Activated naive CD4-positive, alpha-beta T cell treated with anti-CD3 and anti-CD28 coated beads, Interleukin-2, amount 50 U/mL, for 72 hours (primary cell): Measurements from ENCODE around the gene DYRK1A. TPM values are rescaled to one million over a fixed set of nuclear protein-coding genes. Genes with fewer than 3 reads are reported as not detected.
A peak's percentile ranks its signal among the peaks of the same experiment; 100 is the strongest.

Source experiments
- ATAC-seq, 2 donors: fragments of 150-1000 bp; cut with Tn5 transposase; 2 replicates each; pipeline ENCODE4 v1.10.0; 2021; ENCODE audit warnings: mild to moderate bottlenecking in 2 of 2, moderate library complexity in 2 of 2
- DNase-seq, 2 donors: peaks; one replicate each; pipeline ENCODE4 v3.0.0; 2021 to 2022; ENCODE audit warnings: low spot score in 2 of 2
- H3K27ac Mint-ChIP-seq, 2 donors: one replicate each; pipeline ENCODE4 v1.8.0; 2022; ENCODE audit warnings: mild to moderate bottlenecking in 2 of 2, mixed read lengths in 2 of 2
- H3K36me3 Mint-ChIP-seq, 2 donors: one replicate each; pipeline ENCODE4 v1.8.0; 2022; ENCODE audit warnings: mixed read lengths in 2 of 2
- H3K9me3 Mint-ChIP-seq, 2 donors: one replicate each; pipeline ENCODE4 v1.8.0; 2022; ENCODE audit warnings: mixed read lengths in 2 of 2
- total RNA-seq, 2 donors: library from RNA; stranded (reverse); gene quantifications; one replicate each; pipeline ENCODE4 v1.2.3, GENCODE V29; 2022

The DYRK1A gene
- total RNA-seq, 2 donors from 2014 or later = 65.5 to 87.9 TPM

- H3K9me3 Mint-ChIP-seq = peaks cover 0 to 9% of the 10 kb centered on the region in 2 donors
- no peak for DNase-seq
- ATAC-seq = peak in 1 of 2 donors; percentile 41
- H3K36me3 Mint-ChIP-seq = peaks cover 8 to 39% of the 10 kb centered on the region in 2 donors
- H3K27ac Mint-ChIP-seq = no peak overlapping the region
Observed at GRCh38 chr21:37422382-37422781, 55.8 kb downstream of the DYRK1A start.

DNA sequence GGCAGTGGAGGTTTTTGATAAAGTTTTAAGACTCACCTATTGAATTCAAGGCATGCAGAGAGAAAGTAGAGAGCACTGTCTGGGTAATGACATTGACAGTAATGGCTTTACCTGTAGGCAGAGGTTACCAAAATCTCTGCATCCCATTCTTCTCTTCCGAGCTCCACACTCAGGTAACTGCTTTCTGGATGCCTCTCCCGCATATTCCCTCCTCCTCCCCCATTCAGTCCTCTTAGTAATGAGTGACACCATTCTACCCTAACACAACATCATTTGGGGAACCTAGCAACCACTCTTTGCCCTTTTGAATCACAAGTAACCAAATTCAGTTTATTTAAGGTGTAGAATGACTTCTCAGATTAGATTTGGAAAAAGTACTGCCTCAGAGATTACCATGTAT is 56.5 kb downstream of the DYRK1A start:
- DNase-seq (no peak), ATAC-seq (no peak)
- no peak overlapping the region for H3K27ac Mint-ChIP-seq
- H3K9me3 Mint-ChIP-seq = peaks cover 0 to 9% of the 10 kb centered on the region in 2 donors
- peaks cover 8 to 39% of the 10 kb centered on the region in 2 donors for H3K36me3 Mint-ChIP-seq

- Mint-ChIP-seq H3K36me3 (peaks cover 8 to 46% of the 10 kb centered on the region in 2 donors), H3K9me3 (peaks cover 0 to 9% of the 10 kb centered on the region in 2 donors), H3K27ac (no peak overlapping the region)
- DNase-seq = no peak
- no peak for ATAC-seq
Observed at GRCh38 chr21:37424396-37424795, 57.8 kb downstream of the DYRK1A start.

DNA sequence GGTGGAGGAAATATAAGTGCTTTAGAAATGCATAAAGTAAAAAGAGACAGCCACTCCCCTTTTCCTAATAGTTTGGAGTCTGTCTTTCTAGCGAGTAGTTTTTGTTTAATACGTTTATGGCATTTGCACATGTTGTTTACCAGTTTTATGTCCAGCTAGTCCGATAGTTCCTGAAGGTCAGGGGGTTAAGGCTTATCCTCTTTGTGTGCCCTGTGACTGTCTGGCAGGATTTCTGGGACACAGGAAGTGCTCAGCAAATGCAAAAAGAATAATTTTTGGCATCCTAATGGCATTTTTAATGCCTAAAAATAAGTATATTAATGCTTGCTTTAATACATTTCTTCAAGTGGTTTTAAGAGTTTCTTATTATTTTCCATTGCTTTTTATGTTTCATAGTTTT is 58.4 kb downstream of the DYRK1A start:
- Mint-ChIP-seq H3K36me3 (peaks cover 8 to 46% of the 10 kb centered on the region in 2 donors), H3K27ac (no peak overlapping the region), H3K9me3 (peaks cover 0 to 9% of the 10 kb centered on the region in 2 donors)
- no peak for DNase-seq
- no peak for ATAC-seq

DNA sequence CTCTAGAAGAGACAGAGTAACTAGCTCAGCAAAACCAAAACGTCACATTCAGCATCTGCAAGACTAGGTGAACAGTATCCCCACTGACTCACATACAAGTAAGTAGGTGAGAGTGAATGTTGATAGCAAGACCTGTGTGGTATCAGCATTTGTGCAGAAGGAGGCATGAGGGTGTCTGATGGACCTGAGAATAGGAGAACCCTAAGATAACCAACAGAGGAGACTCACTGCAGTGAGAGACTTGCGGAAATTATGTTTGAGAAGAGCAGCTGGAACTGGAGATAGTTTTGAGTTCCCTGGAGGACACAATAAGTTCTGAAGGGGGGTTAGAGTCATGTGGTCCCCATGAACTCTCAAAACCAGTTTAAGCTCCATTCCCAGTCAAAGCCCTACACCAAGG is 59.1 kb downstream of the DYRK1A start:
- Mint-ChIP-seq H3K36me3 (peaks cover 11 to 46% of the 10 kb centered on the region in 2 donors), H3K9me3 (peaks cover 0 to 9% of the 10 kb centered on the region in 2 donors), H3K27ac (no peak overlapping the region)
- ATAC-seq (no peak), DNase-seq (no peak)

DNA sequence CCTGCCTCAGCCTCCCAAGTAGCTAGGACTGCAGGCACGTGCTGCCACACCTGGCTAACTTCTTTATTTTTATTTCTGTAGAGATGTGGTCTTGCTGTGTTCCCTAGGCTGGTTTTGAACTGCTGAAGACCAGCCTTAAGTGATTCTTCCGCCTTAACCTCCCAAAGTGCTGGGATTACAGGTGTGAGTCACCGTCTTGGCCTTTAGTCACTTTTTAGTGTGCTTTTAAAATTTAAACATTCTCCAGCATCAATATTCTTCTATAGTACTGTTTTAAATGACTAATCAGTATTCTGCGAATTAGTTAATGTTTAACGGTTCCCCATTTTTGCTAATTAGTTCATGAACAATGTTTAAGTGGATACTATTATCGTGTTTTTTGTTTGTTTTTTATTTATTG is 60.6 kb downstream of the DYRK1A start:
- ATAC-seq (no peak), DNase-seq (no peak)
- Mint-ChIP-seq H3K9me3 (peaks cover 0 to 9% of the 10 kb centered on the region in 2 donors), H3K36me3 (peaks cover 17 to 51% of the 10 kb centered on the region in 2 donors), H3K27ac (no peak overlapping the region)

DNA sequence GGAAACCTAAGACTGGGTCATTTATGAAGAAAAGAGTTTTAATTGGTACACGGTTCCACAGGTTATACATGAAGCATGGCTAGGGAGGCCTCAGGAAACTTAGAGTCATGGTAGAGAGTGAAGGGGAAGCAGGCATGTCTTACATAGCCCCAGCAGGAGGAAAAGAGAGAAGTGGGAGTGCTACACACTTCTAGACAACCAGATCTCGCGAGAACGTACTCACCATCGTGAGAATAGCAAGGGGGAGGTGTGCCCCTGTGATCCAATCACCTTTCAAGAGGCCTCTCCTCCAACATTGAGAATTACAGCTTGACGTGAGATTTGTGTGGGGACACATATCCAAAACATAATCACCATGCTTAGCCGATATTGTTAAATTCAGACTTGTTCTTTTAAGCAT is 62.8 kb downstream of the DYRK1A start:
- H3K27ac Mint-ChIP-seq = peak overlapping the region in 1 of 2 donors; percentile 8
- ATAC-seq (no peak), DNase-seq (no peak)
- H3K36me3 Mint-ChIP-seq = peaks cover 17 to 39% of the 10 kb centered on the region in 2 donors
- peaks cover 0 to 9% of the 10 kb centered on the region in 2 donors for H3K9me3 Mint-ChIP-seq

GRCh38 chr21:37430184-37430821 is 63.7 kb downstream of the DYRK1A start:
- ATAC-seq = peak; percentile 46 to 57
- Mint-ChIP-seq H3K36me3 (peaks cover 17 to 39% of the 10 kb centered on the region in 2 donors), H3K9me3 (peaks cover 0 to 9% of the 10 kb centered on the region in 2 donors), H3K27ac (no peak overlapping the region)
- DNase-seq = no peak

DNA sequence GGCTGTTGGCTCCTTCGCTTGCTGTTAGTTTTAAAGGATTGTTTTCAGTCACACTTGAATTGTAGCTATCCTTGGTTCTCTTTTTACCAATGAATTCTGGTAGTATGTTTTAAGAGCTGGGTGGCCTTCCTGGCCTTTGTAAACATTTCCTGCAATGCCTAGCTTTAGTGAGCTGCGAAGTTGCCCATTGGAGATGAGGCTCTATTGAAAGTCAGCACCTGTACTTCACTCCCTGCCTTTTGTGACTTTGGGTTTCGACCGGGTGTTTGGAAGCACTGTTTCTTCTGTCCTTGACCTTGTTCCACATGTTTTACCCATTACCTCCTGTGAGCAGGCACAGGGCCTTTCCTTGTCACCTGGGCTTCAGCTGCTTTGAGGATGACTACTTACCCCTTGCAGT is 64.7 kb downstream of the DYRK1A start:
- no peak for DNase-seq
- Mint-ChIP-seq H3K36me3 (peaks cover 9 to 30% of the 10 kb centered on the region in 2 donors), H3K27ac (no peak overlapping the region), H3K9me3 (peaks cover 0 to under 1% of the 10 kb centered on the region in 2 donors)
- no peak for ATAC-seq

DNA sequence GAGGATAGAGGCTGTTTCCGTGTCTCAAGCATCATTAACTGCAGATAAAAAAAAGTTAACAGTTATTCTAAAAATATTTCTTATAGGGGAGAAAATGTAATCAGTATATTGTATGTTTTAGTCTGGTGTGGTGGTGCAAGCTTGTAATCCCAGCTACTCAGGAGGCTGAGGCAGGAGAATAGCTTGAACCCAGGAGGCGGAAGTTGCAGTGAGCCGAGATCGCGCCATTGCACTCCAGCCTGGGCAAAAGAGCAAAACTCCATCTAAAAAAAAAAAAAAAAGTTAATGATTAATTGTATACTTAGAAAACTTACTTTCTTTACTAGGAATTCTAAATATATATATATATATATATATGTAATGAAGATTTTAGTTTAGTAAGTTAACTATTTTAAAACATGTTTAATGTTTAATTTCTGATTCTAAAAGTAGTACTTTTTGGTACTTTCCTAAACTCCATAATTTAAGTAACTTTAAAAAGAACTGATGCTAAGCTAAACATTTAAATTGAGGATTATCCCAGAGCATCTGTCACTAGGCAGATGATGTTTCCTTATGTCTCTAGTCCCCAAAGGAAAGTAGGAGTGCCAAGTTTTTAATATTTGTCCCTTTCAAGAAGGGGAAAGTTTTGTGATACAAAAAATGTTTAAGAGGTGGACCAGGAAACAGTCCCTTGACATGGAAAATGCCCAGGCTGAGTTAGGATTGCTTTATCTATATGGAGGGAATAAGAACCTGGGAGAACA is 66.3 kb downstream of the DYRK1A start:
- DNase-seq (no peak), ATAC-seq (no peak)
- H3K27ac Mint-ChIP-seq = peak overlapping the region in 1 of 2 donors; percentile 32
- H3K9me3 Mint-ChIP-seq = no peaks in the 10 kb centered on the region
- peaks cover 9 to 30% of the 10 kb centered on the region in 2 donors for H3K36me3 Mint-ChIP-seq

GRCh38 chr21:37433456-37433840 is 66.9 kb downstream of the DYRK1A start:
- Mint-ChIP-seq H3K36me3 (peaks cover 9 to 36% of the 10 kb centered on the region in 2 donors), H3K27ac (peak overlapping the region; percentile 32 to 65)

GRCh38 chr21:37435120-37435519 is 68.5 kb downstream of the DYRK1A start:
- ATAC-seq = peak; percentile 94 to 98
- DNase-seq = no peak
- H3K36me3 Mint-ChIP-seq = peaks cover 9 to 34% of the 10 kb centered on the region in 2 donors
- H3K9me3 Mint-ChIP-seq = peaks cover 0 to 6% of the 10 kb centered on the region in 2 donors
- no peak overlapping the region for H3K27ac Mint-ChIP-seq

More at GRCh38 chr21:37433456-37433840, 66.9 kb downstream of the DYRK1A start:
- no peaks in the 10 kb centered on the region for H3K9me3 Mint-ChIP-seq
- DNase-seq (no peak), ATAC-seq (no peak)

- no peak overlapping the region for H3K27ac Mint-ChIP-seq
- DNase-seq = no peak
- ATAC-seq = no peak
- H3K9me3 Mint-ChIP-seq = peaks cover 0 to 6% of the 10 kb centered on the region in 2 donors
- peaks cover 5 to 28% of the 10 kb centered on the region in 2 donors for H3K36me3 Mint-ChIP-seq
Observed at GRCh38 chr21:37435711-37436110, 69.1 kb downstream of the DYRK1A start.

GRCh38 chr21:37436174-37436573 is 69.6 kb downstream of the DYRK1A start:
- ATAC-seq (no peak), DNase-seq (no peak)
- Mint-ChIP-seq H3K9me3 (peaks cover 0 to 6% of the 10 kb centered on the region in 2 donors), H3K36me3 (peaks cover 2 to 23% of the 10 kb centered on the region in 2 donors), H3K27ac (no peak overlapping the region)

- Mint-ChIP-seq H3K36me3 (peaks cover 0 to 27% of the 10 kb centered on the region in 2 donors), H3K9me3 (peaks cover 0 to 6% of the 10 kb centered on the region in 2 donors), H3K27ac (no peak overlapping the region)
- no peak for ATAC-seq
- DNase-seq = no peak
Observed at GRCh38 chr21:37437376-37438080, 71.0 kb downstream of the DYRK1A start.

DNA sequence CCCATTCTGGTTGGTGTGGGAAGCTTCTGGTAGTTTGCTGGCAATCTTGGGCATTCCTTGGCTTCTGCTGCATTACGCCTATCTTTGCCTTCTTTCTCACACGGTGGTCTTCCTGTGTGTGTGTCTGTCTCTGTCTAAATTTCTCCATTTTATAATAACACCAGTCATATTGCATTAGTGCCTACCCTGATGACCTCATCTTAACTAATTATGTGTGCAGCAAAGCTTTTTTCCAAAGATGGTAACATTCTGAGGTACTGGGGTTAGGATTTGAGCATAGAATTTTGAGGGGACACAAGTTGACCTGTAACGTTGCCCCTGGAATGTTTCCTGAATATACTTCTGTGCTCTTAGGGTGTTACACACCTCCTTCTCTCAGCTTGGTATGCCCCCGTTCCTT is 77.1 kb downstream of the DYRK1A start:
- DNase-seq (no peak), ATAC-seq (no peak)
- Mint-ChIP-seq H3K36me3 (peaks cover 0 to 28% of the 10 kb centered on the region in 2 donors), H3K9me3 (peaks cover 0 to 6% of the 10 kb centered on the region in 2 donors), H3K27ac (peak overlapping the region in 1 of 2 donors; percentile 3)

DNA sequence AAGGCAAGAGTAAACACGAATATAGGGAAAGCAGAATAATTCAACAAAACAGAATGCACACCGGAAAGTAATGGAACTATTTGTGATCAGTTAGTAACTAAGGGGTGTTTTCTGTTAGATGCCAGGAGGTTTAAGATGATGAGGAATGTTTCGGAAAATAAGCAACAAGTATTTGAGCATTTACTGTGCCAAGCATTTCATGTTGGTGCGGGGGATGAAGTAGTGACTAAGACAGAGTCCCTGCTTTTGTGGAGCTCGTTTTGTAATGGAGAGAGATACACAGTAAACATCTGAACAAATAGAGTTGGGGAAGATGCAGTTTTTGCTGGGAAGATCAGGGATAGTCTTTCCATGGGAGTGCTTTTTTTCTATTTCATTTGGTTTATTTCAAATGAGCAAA is 78.7 kb downstream of the DYRK1A start:
- Mint-ChIP-seq H3K27ac (no peak overlapping the region), H3K36me3 (peaks cover 0 to 18% of the 10 kb centered on the region in 2 donors), H3K9me3 (no peaks in the 10 kb centered on the region)
- ATAC-seq = no peak
- DNase-seq = no peak
